HCT116 (cell line): Measurements from ENCODE around the gene SMARCA2. TPM values are rescaled to one million over a fixed set of nuclear protein-coding genes. Genes with fewer than 3 reads are reported as not detected.

Experiments used
- ATAC-seq: fragments of 200-7000 bp; cut with Tn5 transposase; 2 replicates; pipeline ENCODE4 v1.9.1; 2020; ENCODE audit warnings: mild to moderate bottlenecking, moderate library complexity
- BruUV-seq: library from RNA; stranded (reverse); fragments of 400-500 nt; replicated peaks from 2 replicates; lab custom pipeline; 2021; lab: Mats Ljungman, UMichigan
- CTCF ChIA-PET: fragments of 300-600 bp; sonication (Branson Sonifier 250); formaldehyde crosslinking; loops from one replicate; lab custom pipeline; 2021; ENCODE audit warnings: antibody characterized with exemption; lab: Charles Lee
- POLR2A ChIA-PET: fragments of 300-600, 350-600 bp; sonication (Branson Sonifier 250); formaldehyde crosslinking; loops from one replicate; lab custom pipeline; 2021; ENCODE audit warnings: antibody characterized with exemption; lab: Charles Lee
- RAD21 ChIA-PET, 2 experiments: fragments of 300-600 bp; sonication (Branson Sonifier 250); formaldehyde crosslinking; loops; one replicate each; lab custom pipeline; 2023; ENCODE audit warnings: low total read pairs in 2 of 2; ENCODE audit not compliant: uncharacterized antibody in 2 of 2, unreplicated experiment in 2 of 2, low non-redundant PET in 1 of 2; lab: Charles Lee
- DNase-seq: peaks from one replicate; pipeline ENCODE4 v3.0.0-alpha.2; 2010; ENCODE audit warnings: low read depth, low spot score
- H2AFZ ChIP-seq: fragments of 200-600 bp; shearing (Covaris generic), sonication (generic); 2 replicates; pipeline ENCODE4 v1.6.1; 2017; ENCODE audit warnings: low read depth, mixed run types, mixed read lengths, antibody characterized with exemption, low read length; ENCODE audit not compliant: poor library complexity, severe bottlenecking
- H3K27ac ChIP-seq: 2 replicates; pipeline ENCODE4 v1.5.1; 2012; ENCODE audit warnings: low read depth, low read length
- H3K27me3 ChIP-seq: fragments of 200-600 bp; sonication (generic); 2 replicates; pipeline ENCODE4 v1.6.1; 2016; ENCODE audit warnings: mixed run types, low read length, mixed read lengths; ENCODE audit not compliant: insufficient read depth
- H3K36me3 ChIP-seq, 2 experiments: fragments of 200-500 bp in 1 of 2; fragments of 200-600 bp in 1 of 2; sonication (Bioruptor generic) in 1 of 2; sonication (generic) in 1 of 2; 2 replicates each; pipeline versions ENCODE4 v1.5.1 to v1.6.1; 2014 to 2016; ENCODE audit warnings: low read length in 2 of 2, inconsistent platforms in 1 of 2, mixed read lengths in 1 of 2, mixed run types in 1 of 2; ENCODE audit not compliant: insufficient read depth in 2 of 2, control insufficient read depth in 1 of 2
- H3K4me1 ChIP-seq, 2 experiments: fragments of 200-600 bp in 1 of 2; sonication (generic) in 1 of 2; 2 replicates each; pipeline versions ENCODE4 v1.5.1 to v1.6.1; 2012 to 2017; ENCODE audit warnings: low read length in 2 of 2, inconsistent platforms in 1 of 2, mild to moderate bottlenecking in 1 of 2, mixed read lengths in 1 of 2, mixed run types in 1 of 2, moderate library complexity in 1 of 2; ENCODE audit not compliant: insufficient read depth in 2 of 2, control insufficient read depth in 1 of 2
- H3K4me2 ChIP-seq: fragments of 200-600 bp; sonication (generic); 2 replicates; pipeline ENCODE4 v1.6.1; 2017; ENCODE audit warnings: mixed run types, low read length, mixed read lengths
- H3K4me3 ChIP-seq, 2 experiments: fragments of 200-600 bp in 1 of 2; sonication (generic) in 1 of 2; replicated peaks in 1 of 2; 2 replicates each; pipeline ENCODE4 v1.5.1; 2011 to 2016; ENCODE audit warnings: low read length in 2 of 2, control low read depth in 1 of 2, low read depth in 1 of 2, mild to moderate bottlenecking in 1 of 2, mixed read lengths in 1 of 2, mixed run types in 1 of 2
- H3K79me2 ChIP-seq: fragments of 200-600 bp; sonication (generic); 2 replicates; pipeline ENCODE4 v1.6.1; 2017; ENCODE audit warnings: mild to moderate bottlenecking, mixed run types, low read length, moderate library complexity, mixed read lengths; ENCODE audit not compliant: insufficient read depth
- H3K9ac ChIP-seq: fragments of 200-600 bp; sonication (generic); 2 replicates; pipeline ENCODE4 v1.6.1; 2016; ENCODE audit warnings: low read length, mixed read lengths
- H3K9me2 ChIP-seq: fragments of 200-600 bp; sonication (generic), shearing (Covaris generic); 2 replicates; pipeline ENCODE4 v1.6.1; 2017; ENCODE audit warnings: mixed run types, mild to moderate bottlenecking, moderate library complexity; ENCODE audit not compliant: insufficient read depth
- H3K9me3 ChIP-seq, 2 experiments: fragments of 200-500 bp in 1 of 2; fragments of 200-600 bp in 1 of 2; sonication (Bioruptor generic) in 1 of 2; sonication (generic) in 1 of 2; 2 replicates each; pipeline ENCODE4 v1.6.1; 2014 to 2017; ENCODE audit warnings: low read length in 2 of 2, mixed read lengths in 2 of 2, inconsistent platforms in 1 of 2, low read depth in 1 of 2, mild to moderate bottlenecking in 1 of 2, mixed run types in 1 of 2, moderate library complexity in 1 of 2; ENCODE audit not compliant: control insufficient read depth in 1 of 2, insufficient read depth in 1 of 2
- H4K20me1 ChIP-seq: fragments of 200-600 bp; sonication (generic), shearing (Covaris generic); 2 replicates; pipeline ENCODE4 v1.6.1; 2017; ENCODE audit warnings: mixed run types, mild to moderate bottlenecking, moderate library complexity; ENCODE audit not compliant: insufficient read depth
- EGR1 ChIP-seq: IDR thresholded peaks from 2 replicates; pipeline ENCODE4 v1.6.1; 2012; ENCODE audit warnings: low read depth
- ELF1 ChIP-seq: IDR thresholded peaks from 2 replicates; pipeline ENCODE4 v1.6.1; 2012; ENCODE audit warnings: low read depth, borderline replicate concordance
- EZH2 ChIP-seq: fragments of 200-600 bp; sonication (generic); IDR thresholded peaks from 2 replicates; pipeline ENCODE4 v1.6.1; 2017; ENCODE audit warnings: antibody characterized with exemption, mixed run types
- EZH2phosphoT487 ChIP-seq: fragments of 200-600 bp; IDR thresholded peaks from 2 replicates; pipeline ENCODE4 v1.6.1; 2018; ENCODE audit warnings: antibody characterized with exemption, borderline replicate concordance
- POLR2AphosphoS5 ChIP-seq: IDR thresholded peaks from 2 replicates; pipeline ENCODE4 v1.6.1; 2011; ENCODE audit warnings: mild to moderate bottlenecking, low read depth, low read length, moderate library complexity
- intact Hi-C: fragments of 100-400 bp; cut with micrococcal nuclease; formaldehyde crosslinking; loops from 2 replicates; pipeline ENCODE4 v1.10.0; 2022
- total RNA-seq: library from RNA; stranded (reverse); gene quantifications from one replicate; pipeline ENCODE4 v1.2.1, GENCODE V29; 2021; ENCODE audit not compliant: unreplicated experiment
- TF ChIP-seq, protein P1 (sequence below): IDR thresholded peaks from 2 replicates; pipeline ENCODE4 v1.6.1; 2012; ENCODE audit warnings: low read depth
- TF ChIP-seq, protein P2 (sequence below): IDR thresholded peaks from 2 replicates; pipeline ENCODE4 v1.6.1; 2012

Gene SMARCA2
- total RNA-seq, 1 experiment from 2014 or later, result 14.7 TPM

DNA sequence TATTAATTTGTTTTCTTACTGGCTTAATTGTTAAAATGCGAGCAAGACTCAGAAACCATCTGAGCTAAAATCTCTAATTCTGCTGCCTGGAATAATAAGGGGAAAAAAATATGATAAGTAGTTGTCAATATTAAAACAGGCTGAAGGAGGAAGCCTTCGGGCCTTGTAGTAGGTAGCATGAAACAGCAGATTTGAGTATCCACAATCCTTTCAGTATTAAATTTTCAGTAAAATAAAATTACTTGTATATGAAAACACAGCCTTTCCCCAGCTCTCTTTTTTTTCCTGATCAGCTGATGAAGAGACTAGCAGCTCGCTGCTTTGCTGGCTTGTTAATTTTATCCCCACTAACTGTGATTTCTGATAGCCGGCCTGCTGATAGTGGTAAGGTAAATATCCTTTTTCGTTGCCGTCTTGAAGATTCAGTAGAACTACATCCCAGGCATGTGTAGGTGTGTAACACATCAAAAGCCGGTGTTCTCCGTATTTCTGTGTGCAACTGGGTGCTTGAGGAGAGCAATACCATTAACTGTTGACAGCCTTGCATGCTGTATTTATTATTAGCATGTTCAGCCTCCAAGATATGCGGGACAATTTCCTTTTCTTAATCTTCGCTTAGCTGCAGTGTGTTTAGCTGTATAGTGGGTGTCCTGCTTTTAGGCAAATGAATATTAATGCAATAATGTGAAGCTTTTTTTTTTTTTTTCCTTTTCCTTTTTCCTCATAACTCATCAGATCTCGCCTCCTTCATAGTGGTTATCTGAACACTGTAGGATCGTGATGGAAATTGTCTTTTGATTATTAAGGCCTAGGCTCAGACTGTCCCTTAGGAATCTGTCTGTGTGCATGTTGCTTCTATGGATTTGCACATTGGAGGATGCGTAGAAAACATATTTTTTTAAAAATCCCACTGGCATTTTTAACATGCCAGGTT, 144.6 kb downstream of the SMARCA2 start:
- Histone ChIP-seq H3K4me1 (no peaks in the 10 kb centered on the region), H3K27ac (no peak overlapping the region), H3K9ac (no peak overlapping the region), H3K4me2 (no peak overlapping the region), H3K36me3 (no peaks in the 10 kb centered on the region), H3K27me3 (no peaks in the 10 kb centered on the region), H2AFZ (no peak overlapping the region), H3K9me2 (no peaks in the 10 kb centered on the region), H3K79me2 (no peaks in the 10 kb centered on the region), H3K9me3 (no peaks in the 10 kb centered on the region), H4K20me1 (no peaks in the 10 kb centered on the region), H3K4me3 (no peak overlapping the region)
- CTCF ChIA-PET, result no interaction called here
- DNase-seq (no peak), ATAC-seq (no peak)
- TF ChIP-seq EGR1, result no peak
- no peak for TF ChIP-seq POLR2AphosphoS5
- TF ChIP-seq EZH2phosphoT487, result no peak
- TF ChIP-seq, protein P1, sequence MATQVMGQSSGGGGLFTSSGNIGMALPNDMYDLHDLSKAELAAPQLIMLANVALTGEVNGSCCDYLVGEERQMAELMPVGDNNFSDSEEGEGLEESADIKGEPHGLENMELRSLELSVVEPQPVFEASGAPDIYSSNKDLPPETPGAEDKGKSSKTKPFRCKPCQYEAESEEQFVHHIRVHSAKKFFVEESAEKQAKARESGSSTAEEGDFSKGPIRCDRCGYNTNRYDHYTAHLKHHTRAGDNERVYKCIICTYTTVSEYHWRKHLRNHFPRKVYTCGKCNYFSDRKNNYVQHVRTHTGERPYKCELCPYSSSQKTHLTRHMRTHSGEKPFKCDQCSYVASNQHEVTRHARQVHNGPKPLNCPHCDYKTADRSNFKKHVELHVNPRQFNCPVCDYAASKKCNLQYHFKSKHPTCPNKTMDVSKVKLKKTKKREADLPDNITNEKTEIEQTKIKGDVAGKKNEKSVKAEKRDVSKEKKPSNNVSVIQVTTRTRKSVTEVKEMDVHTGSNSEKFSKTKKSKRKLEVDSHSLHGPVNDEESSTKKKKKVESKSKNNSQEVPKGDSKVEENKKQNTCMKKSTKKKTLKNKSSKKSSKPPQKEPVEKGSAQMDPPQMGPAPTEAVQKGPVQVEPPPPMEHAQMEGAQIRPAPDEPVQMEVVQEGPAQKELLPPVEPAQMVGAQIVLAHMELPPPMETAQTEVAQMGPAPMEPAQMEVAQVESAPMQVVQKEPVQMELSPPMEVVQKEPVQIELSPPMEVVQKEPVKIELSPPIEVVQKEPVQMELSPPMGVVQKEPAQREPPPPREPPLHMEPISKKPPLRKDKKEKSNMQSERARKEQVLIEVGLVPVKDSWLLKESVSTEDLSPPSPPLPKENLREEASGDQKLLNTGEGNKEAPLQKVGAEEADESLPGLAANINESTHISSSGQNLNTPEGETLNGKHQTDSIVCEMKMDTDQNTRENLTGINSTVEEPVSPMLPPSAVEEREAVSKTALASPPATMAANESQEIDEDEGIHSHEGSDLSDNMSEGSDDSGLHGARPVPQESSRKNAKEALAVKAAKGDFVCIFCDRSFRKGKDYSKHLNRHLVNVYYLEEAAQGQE, result no peak
- no peak for TF ChIP-seq EZH2
- TF ChIP-seq, protein P2, sequence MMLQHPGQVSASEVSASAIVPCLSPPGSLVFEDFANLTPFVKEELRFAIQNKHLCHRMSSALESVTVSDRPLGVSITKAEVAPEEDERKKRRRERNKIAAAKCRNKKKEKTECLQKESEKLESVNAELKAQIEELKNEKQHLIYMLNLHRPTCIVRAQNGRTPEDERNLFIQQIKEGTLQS, result no peak
- no peak for TF ChIP-seq ELF1
- POLR2A ChIA-PET, result no interaction called here
- intact Hi-C loops, result no loop called here
- no TSS peak for BruUV-seq
- RAD21 ChIA-PET, result no interaction called here
